Peyer's patch (tissue), 4 donors: ENCODE measurements around the gene STAP1. TPM values are rescaled to one million over a fixed set of nuclear protein-coding genes. Genes with fewer than 3 reads are reported as not detected.

Experiments
- DNase-seq, 3 donors: peaks; one replicate each; pipeline ENCODE4 v3.0.0-alpha.2; 2017 to 2019
- H3K27ac ChIP-seq, 4 donors: fragments of 200-600 bp; sonication (generic); one replicate each; pipeline ENCODE4 v1.5.1; 2016 to 2019
- H3K27me3 ChIP-seq, 2 donors: fragments of 200-600 bp; sonication (generic); one replicate each; pipeline ENCODE4 v1.5.1; 2019
- H3K36me3 ChIP-seq, 3 donors: fragments of 200-600 bp; sonication (generic); one replicate each; pipeline ENCODE4 v1.5.1; 2016 to 2019
- H3K4me1 ChIP-seq, 4 donors: fragments of 200-600 bp; sonication (generic); one replicate each; pipeline ENCODE4 v1.5.1; 2016 to 2019
- H3K4me3 ChIP-seq, 4 donors: fragments of 200-600 bp; sonication (generic); 1 replicate in 3 of 4; 2 replicates in 1 of 4; pipeline ENCODE4 v1.5.1; 2016 to 2019; ENCODE audit warnings: mild to moderate bottlenecking in 1 of 4
- H3K9me3 ChIP-seq, 4 donors: fragments of 200-600 bp; sonication (generic); one replicate each; pipeline ENCODE4 v1.5.1; 2016 to 2019; ENCODE audit warnings: mild to moderate bottlenecking in 1 of 4
- POLR2A ChIP-seq, 2 donors: fragments of 450-650 bp; IDR thresholded peaks; one replicate each; pipeline ENCODE4 v1.5.1; 2017; ENCODE audit warnings: antibody characterized with exemption in 2 of 2, mild to moderate bottlenecking in 2 of 2, moderate library complexity in 2 of 2
- total RNA-seq, 4 donors: library from RNA; depleted of rRNA; stranded (reverse); fragments of >200 nt; gene quantifications; one replicate each; pipeline ENCODE4 v1.1.0, GENCODE V29; 2016
- TF ChIP-seq, protein P1 (sequence below), 6 experiments: fragments of 450-650 bp in 4 of 6; fragments of 200-600 bp in 2 of 6; sonication (generic) in 1 of 6; IDR thresholded peaks; one replicate each; pipeline ENCODE4 v1.5.1; 2017 to 2019; ENCODE audit warnings: antibody characterized with exemption in 6 of 6, mild to moderate bottlenecking in 3 of 6, moderate library complexity in 1 of 6

Gene STAP1
- total RNA-seq, 4 donors from 2014 or later = 1.5 to 13.2 TPM; not detected in 2

DNA sequence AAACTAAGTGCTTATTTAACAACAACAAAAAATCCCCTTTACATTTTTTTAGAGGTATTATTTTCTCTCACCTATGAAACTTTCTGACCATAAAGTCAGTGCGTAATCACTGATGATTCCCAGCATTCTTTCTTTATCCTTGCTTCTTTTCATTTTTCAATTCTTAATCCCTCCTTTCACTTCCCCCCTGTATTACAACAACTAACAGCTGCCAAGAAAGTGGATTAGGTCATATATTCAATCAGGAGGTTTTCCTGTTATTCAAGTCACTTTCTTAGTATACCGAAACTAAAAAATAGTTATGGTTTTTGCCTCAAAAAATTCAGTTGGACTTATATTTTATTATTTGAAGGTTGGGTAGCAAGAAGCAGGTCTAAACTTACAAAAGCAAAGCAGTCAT is 2.1 kb upstream of the STAP1 start:
- Histone ChIP-seq H3K36me3 (no peaks in the 10 kb centered on the region), H3K27me3 (no peaks in the 10 kb centered on the region), H3K4me1 (no peaks in the 10 kb centered on the region), H3K9me3 (no peaks in the 10 kb centered on the region), H3K27ac (peak overlapping the region in 1 of 4 donors; percentile 51), H3K4me3 (no peak overlapping the region)
- no peak for DNase-seq
- no peak for TF ChIP-seq POLR2A (IDR thresholded peaks at IDR 0.05)
- TF ChIP-seq, protein P1, sequence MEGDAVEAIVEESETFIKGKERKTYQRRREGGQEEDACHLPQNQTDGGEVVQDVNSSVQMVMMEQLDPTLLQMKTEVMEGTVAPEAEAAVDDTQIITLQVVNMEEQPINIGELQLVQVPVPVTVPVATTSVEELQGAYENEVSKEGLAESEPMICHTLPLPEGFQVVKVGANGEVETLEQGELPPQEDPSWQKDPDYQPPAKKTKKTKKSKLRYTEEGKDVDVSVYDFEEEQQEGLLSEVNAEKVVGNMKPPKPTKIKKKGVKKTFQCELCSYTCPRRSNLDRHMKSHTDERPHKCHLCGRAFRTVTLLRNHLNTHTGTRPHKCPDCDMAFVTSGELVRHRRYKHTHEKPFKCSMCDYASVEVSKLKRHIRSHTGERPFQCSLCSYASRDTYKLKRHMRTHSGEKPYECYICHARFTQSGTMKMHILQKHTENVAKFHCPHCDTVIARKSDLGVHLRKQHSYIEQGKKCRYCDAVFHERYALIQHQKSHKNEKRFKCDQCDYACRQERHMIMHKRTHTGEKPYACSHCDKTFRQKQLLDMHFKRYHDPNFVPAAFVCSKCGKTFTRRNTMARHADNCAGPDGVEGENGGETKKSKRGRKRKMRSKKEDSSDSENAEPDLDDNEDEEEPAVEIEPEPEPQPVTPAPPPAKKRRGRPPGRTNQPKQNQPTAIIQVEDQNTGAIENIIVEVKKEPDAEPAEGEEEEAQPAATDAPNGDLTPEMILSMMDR (IDR thresholded peaks at IDR 0.05) = no peak

DNA sequence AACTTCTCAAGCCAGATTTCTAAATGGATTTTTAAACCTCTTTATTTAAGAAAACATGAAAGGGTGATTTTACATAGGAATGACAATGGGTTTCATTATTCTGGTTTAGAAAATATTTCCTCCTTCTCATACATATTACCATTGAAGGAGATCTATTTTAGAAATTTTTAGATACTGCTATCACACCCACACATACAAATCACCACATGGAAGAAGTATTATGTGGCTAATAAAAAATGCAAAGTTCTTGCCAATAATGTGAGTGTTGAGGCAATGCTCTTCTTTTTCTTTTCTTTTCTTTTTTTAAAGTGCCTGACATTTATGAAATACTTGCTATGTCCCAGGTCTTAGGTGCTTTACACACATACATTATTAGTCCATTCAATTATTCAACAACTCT is 6.8 kb downstream of the STAP1 start:
- no peak for DNase-seq
- no peak for TF ChIP-seq POLR2A (IDR thresholded peaks at IDR 0.05)
- TF ChIP-seq, protein P1 (IDR thresholded peaks at IDR 0.05) = no peak
- no peaks in the 10 kb centered on the region for H3K9me3 ChIP-seq

DNA sequence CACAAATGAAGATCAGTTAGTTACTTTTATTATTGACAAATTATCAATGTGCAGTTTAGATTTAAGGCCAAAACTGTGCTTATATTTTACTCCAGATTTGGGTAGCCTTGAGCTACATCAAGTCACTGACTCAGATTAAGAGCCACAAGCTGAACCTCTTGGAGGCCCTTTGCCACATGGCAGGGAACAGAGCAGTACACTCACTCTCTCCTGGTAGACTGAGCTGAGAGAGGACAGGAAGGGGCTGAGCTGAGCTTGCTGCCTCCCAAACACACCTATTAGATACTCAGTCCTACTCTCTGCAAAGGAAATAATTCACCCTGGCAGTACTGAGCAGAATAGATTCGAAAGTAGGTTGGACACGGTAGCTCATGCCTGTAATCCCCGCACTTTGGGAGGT is 7.8 kb downstream of the STAP1 start:
- H3K36me3 ChIP-seq = no peaks in the 10 kb centered on the region
- no peak for DNase-seq
- TF ChIP-seq POLR2A (IDR thresholded peaks at IDR 0.05) = no peak
- TF ChIP-seq, protein P1 (IDR thresholded peaks at IDR 0.05) = no peak
- H3K4me3 ChIP-seq = no peak overlapping the region
- no peaks in the 10 kb centered on the region for H3K4me1 ChIP-seq
- no peaks in the 10 kb centered on the region for H3K27me3 ChIP-seq
- no peaks in the 10 kb centered on the region for H3K9me3 ChIP-seq
- no peak overlapping the region for H3K27ac ChIP-seq

More for the DNA sequence above, 6.8 kb downstream of the STAP1 start:
- no peak overlapping the region for H3K4me3 ChIP-seq
- H3K36me3 ChIP-seq = no peaks in the 10 kb centered on the region
- no peaks in the 10 kb centered on the region for H3K27me3 ChIP-seq
- no peaks in the 10 kb centered on the region for H3K4me1 ChIP-seq
- H3K27ac ChIP-seq = no peak overlapping the region

DNA sequence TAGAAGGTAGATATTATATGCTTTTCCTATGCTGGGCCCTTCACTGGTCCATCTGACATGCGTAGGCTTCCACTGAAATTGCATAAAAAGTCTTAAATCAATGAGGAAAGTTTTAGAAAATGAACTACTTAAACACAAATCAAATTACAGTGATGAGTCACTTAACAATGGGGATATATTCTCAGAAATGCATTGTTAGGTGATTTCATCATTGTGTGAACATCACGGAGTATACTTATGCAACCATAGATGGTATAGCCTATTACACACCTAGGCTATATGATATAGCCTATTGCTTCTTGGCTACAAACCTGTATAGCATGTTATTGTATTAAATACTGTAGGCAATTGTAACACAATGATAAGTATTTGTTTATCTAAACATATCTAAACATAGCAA is 10.3 kb downstream of the STAP1 start:
- Histone ChIP-seq H3K4me3 (no peak overlapping the region), H3K36me3 (no peaks in the 10 kb centered on the region), H3K27ac (no peak overlapping the region), H3K9me3 (no peaks in the 10 kb centered on the region), H3K4me1 (no peaks in the 10 kb centered on the region), H3K27me3 (no peaks in the 10 kb centered on the region)
- no peak for DNase-seq
- no peak for TF ChIP-seq POLR2A (IDR thresholded peaks at IDR 0.05)
- TF ChIP-seq, protein P1 (IDR thresholded peaks at IDR 0.05) = no peak

DNA sequence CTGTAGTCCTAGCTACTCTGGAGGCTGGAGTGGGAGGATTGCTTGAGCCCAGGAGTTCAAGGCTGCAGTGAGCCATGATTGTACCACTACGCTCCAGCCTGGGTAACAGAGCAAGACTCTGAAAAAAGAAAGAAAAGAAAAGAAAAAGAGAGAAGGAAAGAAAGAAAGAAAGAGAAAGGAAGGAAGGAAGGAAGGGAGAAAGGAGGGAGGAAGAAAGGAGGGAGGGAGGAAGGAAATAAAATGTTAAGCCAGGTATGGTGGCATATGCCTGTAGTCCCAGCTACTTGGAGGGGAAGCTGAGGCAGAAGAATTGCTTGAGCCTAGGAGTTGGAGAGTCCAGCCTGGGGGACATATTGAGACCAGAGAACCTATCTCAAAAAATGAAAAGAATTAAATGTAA is 12.0 kb downstream of the STAP1 start:
- H3K36me3 ChIP-seq = no peaks in the 10 kb centered on the region
- TF ChIP-seq, protein P1 (IDR thresholded peaks at IDR 0.05) = no peak
- TF ChIP-seq POLR2A (IDR thresholded peaks at IDR 0.05) = no peak
- DNase-seq = no peak
- H3K27me3 ChIP-seq = no peaks in the 10 kb centered on the region
- H3K27ac ChIP-seq = no peak overlapping the region
- H3K9me3 ChIP-seq = no peaks in the 10 kb centered on the region
- peaks cover 0 to 4% (median 0%) of the 10 kb centered on the region in 4 donors for H3K4me1 ChIP-seq
- H3K4me3 ChIP-seq = no peak overlapping the region

DNA sequence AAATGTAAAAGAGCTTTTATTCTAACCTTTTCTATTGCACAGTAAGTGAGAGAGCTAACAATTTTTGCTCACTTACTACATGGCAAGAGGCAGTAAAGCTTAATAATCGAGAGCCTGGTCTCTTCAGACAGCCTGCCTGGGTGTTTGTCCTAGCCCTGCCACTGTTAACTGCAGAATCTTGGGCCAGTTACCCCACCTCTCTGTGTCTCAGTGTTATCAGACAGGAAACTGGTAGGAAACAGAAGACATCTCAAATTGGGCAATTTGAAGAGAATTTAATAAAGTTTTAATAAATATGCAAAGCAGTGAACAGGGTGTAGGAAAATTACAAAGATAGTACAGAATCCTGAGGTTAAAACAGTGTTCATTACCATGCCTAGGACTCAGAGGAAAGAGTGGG is 13.4 kb downstream of the STAP1 start:
- Histone ChIP-seq H3K4me1 (peaks cover 0 to 4% (median 0%) of the 10 kb centered on the region in 4 donors), H3K27me3 (no peaks in the 10 kb centered on the region), H3K36me3 (no peaks in the 10 kb centered on the region), H3K9me3 (no peaks in the 10 kb centered on the region), H3K4me3 (no peak overlapping the region), H3K27ac (peak overlapping the region in 1 of 4 donors; percentile 47)
- no peak for DNase-seq
- no peak for TF ChIP-seq POLR2A (IDR thresholded peaks at IDR 0.05)
